Thoracic aorta (tissue), 2 donors: ENCODE results near the gene CHRDL2. TPM values are rescaled to one million over a fixed set of nuclear protein-coding genes. Genes with fewer than 3 reads are reported as not detected.

Source experiments
- ATAC-seq: fragments of 150-250 bp; one replicate; pipeline ENCODE4 v1.8.0; 2017; ENCODE audit warnings: low read depth; ENCODE audit not compliant: insufficient number of reproducible peaks, low FRiP score
- DNase-seq: peaks from one replicate; pipeline ENCODE4 v3.0.0-alpha.2; 2020; ENCODE audit warnings: low spot score
- H3K27ac ChIP-seq, 2 donors: fragments of 200-600 bp; sonication (generic); 1 replicate in 1 of 2; 2 replicates in 1 of 2; pipeline ENCODE4 v1.5.1; 2016; ENCODE audit warnings: mild to moderate bottlenecking in 2 of 2, moderate library complexity in 2 of 2
- H3K27me3 ChIP-seq: fragments of 200-600 bp; sonication (generic); replicated peaks from 2 replicates; pipeline ENCODE4 v1.6.0; 2016; ENCODE audit warnings: mild to moderate bottlenecking; ENCODE audit not compliant: insufficient read depth
- H3K36me3 ChIP-seq: fragments of 200-600 bp; sonication (generic); one replicate; pipeline ENCODE4 v1.5.1; 2016
- H3K4me1 ChIP-seq, 2 donors: fragments of 200-600 bp; sonication (generic); 1 replicate in 1 of 2; 2 replicates in 1 of 2; pipeline versions ENCODE4 v1.5.1 to v1.6.0; 2016; ENCODE audit warnings: low read depth in 2 of 2, mild to moderate bottlenecking in 1 of 2; ENCODE audit not compliant: control insufficient read depth in 1 of 2
- H3K4me3 ChIP-seq: fragments of 200-600 bp; sonication (generic); 2 replicates; pipeline ENCODE4 v1.5.1; 2016; ENCODE audit warnings: mild to moderate bottlenecking
- H3K9me3 ChIP-seq: fragments of 200-600 bp; sonication (generic); 2 replicates; pipeline ENCODE4 v1.5.1; 2016
- total RNA-seq, 2 donors: library from RNA; depleted of rRNA; stranded (reverse); fragments of >200 nt; gene quantifications; one replicate each; pipeline versions ENCODE4 v1.1.0 to v1.2.3, GENCODE V29; 2016
- TF ChIP-seq, protein P1 (sequence below): fragments of 200-600 bp; sonication (generic); IDR thresholded peaks from one replicate; pipeline ENCODE4 v1.5.1; 2019; ENCODE audit warnings: antibody characterized with exemption

Gene CHRDL2
- total RNA-seq, 2 donors from 2014 or later, result 1.9 TPM; not detected in 1

DNA sequence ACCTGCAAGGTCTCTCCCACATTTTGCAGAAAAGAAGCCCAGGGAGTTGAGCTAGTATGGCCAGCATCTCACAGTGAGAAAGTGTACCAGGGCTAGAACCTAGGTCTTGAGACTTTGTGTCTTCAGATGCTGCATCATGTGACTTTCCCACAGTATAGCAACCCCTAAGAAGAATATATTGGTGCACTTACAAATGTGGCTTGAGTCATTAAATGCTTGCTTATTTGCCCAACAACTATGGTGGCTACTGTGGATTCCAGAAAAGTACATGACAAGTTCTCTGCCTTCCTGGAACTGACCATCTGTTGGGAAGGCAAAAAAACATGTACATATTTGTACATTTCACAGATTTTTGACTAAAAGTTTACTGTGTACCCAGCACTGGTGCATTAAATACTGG lies 83.8 kb downstream of the CHRDL2 start:
- no peaks in the 10 kb centered on the region for H3K27me3 ChIP-seq
- ATAC-seq (no peak), DNase-seq (no peak)
- H3K36me3 ChIP-seq, result no peaks in the 10 kb centered on the region
- H3K27ac ChIP-seq, result no peak overlapping the region
- H3K4me3 ChIP-seq, result no peak overlapping the region
- H3K4me1 ChIP-seq, result peaks cover 0 to 10% of the 10 kb centered on the region in 2 donors
- TF ChIP-seq, protein P1, sequence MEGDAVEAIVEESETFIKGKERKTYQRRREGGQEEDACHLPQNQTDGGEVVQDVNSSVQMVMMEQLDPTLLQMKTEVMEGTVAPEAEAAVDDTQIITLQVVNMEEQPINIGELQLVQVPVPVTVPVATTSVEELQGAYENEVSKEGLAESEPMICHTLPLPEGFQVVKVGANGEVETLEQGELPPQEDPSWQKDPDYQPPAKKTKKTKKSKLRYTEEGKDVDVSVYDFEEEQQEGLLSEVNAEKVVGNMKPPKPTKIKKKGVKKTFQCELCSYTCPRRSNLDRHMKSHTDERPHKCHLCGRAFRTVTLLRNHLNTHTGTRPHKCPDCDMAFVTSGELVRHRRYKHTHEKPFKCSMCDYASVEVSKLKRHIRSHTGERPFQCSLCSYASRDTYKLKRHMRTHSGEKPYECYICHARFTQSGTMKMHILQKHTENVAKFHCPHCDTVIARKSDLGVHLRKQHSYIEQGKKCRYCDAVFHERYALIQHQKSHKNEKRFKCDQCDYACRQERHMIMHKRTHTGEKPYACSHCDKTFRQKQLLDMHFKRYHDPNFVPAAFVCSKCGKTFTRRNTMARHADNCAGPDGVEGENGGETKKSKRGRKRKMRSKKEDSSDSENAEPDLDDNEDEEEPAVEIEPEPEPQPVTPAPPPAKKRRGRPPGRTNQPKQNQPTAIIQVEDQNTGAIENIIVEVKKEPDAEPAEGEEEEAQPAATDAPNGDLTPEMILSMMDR, result no peak
- no peaks in the 10 kb centered on the region for H3K9me3 ChIP-seq

DNA sequence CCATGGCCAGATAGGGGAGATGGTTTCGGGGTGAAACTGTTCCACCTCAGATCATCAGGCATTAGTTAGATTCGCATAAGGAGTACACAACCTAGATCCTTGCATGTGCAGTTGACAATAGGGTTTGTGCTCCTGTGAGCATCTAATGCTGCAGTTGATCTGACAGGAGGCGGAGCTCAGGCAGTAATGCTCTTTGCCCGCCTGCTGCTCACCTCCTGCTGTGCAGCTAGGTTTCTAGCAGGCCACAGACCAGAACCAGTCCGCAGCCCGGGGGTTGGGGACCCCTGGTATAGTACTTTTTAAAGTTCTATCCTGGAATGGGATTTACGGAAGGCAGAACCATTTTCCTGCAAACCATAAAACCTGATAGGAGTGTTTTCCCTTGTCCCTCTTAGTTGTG lies 84.3 kb downstream of the CHRDL2 start:
- Histone ChIP-seq H3K9me3 (no peaks in the 10 kb centered on the region), H3K4me1 (peaks cover 0 to 10% of the 10 kb centered on the region in 2 donors), H3K27me3 (no peaks in the 10 kb centered on the region), H3K27ac (no peak overlapping the region), H3K4me3 (no peak overlapping the region), H3K36me3 (no peaks in the 10 kb centered on the region)
- TF ChIP-seq, protein P1, result no peak
- ATAC-seq, result no peak
- DNase-seq, result no peak

Other genes with a start within 250 kb of the CHRDL2 start
- 10 to 100 TPM in 1 of 2 donors, 1 to 10 TPM in 1; 1.4 to 12.9 TPM for gene LIPT2, start 237.7 kb downstream of the CHRDL2 start, total RNA-seq
- 10 to 100 TPM in 1 of 2 donors, 1 to 10 TPM in 1; 5.6 to 14.5 TPM for gene POLD3, start 138.8 kb downstream of the CHRDL2 start, total RNA-seq
- 10 to 100 TPM; 22.1 to 30.1 TPM for gene RNF169, start 17.4 kb upstream of the CHRDL2 start, total RNA-seq
- gene XRRA1, start 217.7 kb upstream of the CHRDL2 start, total RNA-seq, result 100 to 1,000 TPM in 1 of 2 donors, 10 to 100 TPM in 1; 13.1 to 106 TPM
- 10 to 100 TPM; 26.7 to 62.3 TPM for gene SPCS2, start 217.8 kb upstream of the CHRDL2 start, total RNA-seq